ENCODE measurements around the gene WWOX. TPM values are rescaled to one million over a fixed set of nuclear protein-coding genes. Genes with fewer than 3 reads are reported as not detected.

WWOX gene
- total and polyA plus RNA-seq, 2 of the 8 experiments (the other 6 are each of a cell fraction or from before 2014, with no cell fraction given) = 5.4 to 16.7 TPM

- H2BK120ac ChIP-seq (replicated peaks; ENCODE audit: low read depth, low read length) = no peak overlapping the region
- H4K91ac ChIP-seq (replicated peaks; ENCODE audit: insufficient read length, low read length) = no peak overlapping the region
- POLR2A ChIA-PET (ENCODE audit: partially characterized antibody) = no interaction called here
- no peak overlapping the region for H2AFZ ChIP-seq (ENCODE audit: low read length)
- no peak overlapping the region for H3K4ac ChIP-seq (replicated peaks; ENCODE audit: insufficient read length, low read depth, low read length)
- H3K79me1 ChIP-seq (ENCODE audit: low read depth, low read length) = no peaks in the 10 kb centered on the region
- no peaks in the 10 kb centered on the region for H3K36me3 ChIP-seq (ENCODE audit: control insufficient read depth in 2 of 4, insufficient read depth in 4 of 4, low read length in 3 of 4)
- no peak overlapping the region for H2BK15ac ChIP-seq (ENCODE audit: low read length)
- FAIRE-seq (no peak), DNase-seq (ENCODE audit: low read depth in 1 of 2, low spot score in 2 of 2) (no peak)
- no peak overlapping the region for H2BK20ac ChIP-seq (ENCODE audit: low read length)
- no peak overlapping the region for H3K14ac ChIP-seq (ENCODE audit: insufficient read length)
- H3K23ac ChIP-seq (ENCODE audit: insufficient read length) = no peak overlapping the region
- H3K9ac ChIP-seq (replicated peaks in 1 of 4; ENCODE audit: extremely low read depth in 1 of 4, low read depth in 3 of 4, low read length in 3 of 4) = no peak overlapping the region
- H3K56ac ChIP-seq (replicated peaks; ENCODE audit: insufficient read length, low read depth, low read length) = no peak overlapping the region
- H3K4me2 ChIP-seq (ENCODE audit: insufficient read depth in 1 of 2, low read depth in 2 of 2, low read length in 2 of 2) = no peak overlapping the region
- no peak overlapping the region for H2AK5ac ChIP-seq (ENCODE audit: low read depth, low read length)
- H2BK12ac ChIP-seq (ENCODE audit: low read depth, low read length) = no peak overlapping the region
- no peaks in the 10 kb centered on the region for H3K4me1 ChIP-seq (replicated peaks in 1 of 4; ENCODE audit: control insufficient read depth in 3 of 4, insufficient read depth in 4 of 4, low read length in 3 of 4)
- H2BK5ac ChIP-seq (ENCODE audit: low read depth, low read length) = no peak overlapping the region
- H4K8ac ChIP-seq (ENCODE audit: extremely low read depth, insufficient read depth, low read length) = no peak overlapping the region
- H4K20me1 ChIP-seq (replicated peaks in 1 of 2; ENCODE audit: control insufficient read depth in 1 of 2, insufficient read depth in 2 of 2, low read length in 2 of 2) = no peaks in the 10 kb centered on the region
- 94% methylated on average over 5 of the region's 5 CpGs; no CpG with 5 or more reads in 1 of the 2 experiments for WGBS, 2 experiments (ENCODE audit: extremely low coverage in 1 of 2, insufficient coverage in 1 of 2, insufficient read length in 1 of 2, insufficient replicate concordance in 2 of 2, low coverage in 1 of 2, low lambda C conversion rate in 2 of 2, missing lambda C conversion rate in 1 of 2)
- no peaks in the 10 kb centered on the region for H3K9me3 ChIP-seq (ENCODE audit: insufficient read depth in 2 of 2, low read depth in 1 of 2, low read length in 1 of 2)
- no peak overlapping the region for H4K5ac ChIP-seq (ENCODE audit: insufficient read length, low read depth, low read length)
- H3K23me2 ChIP-seq (ENCODE audit: low read depth, low read length) = no peaks in the 10 kb centered on the region
- no peak overlapping the region for H3K18ac ChIP-seq (ENCODE audit: extremely low read depth, low read length)
- H3K27ac ChIP-seq (ENCODE audit: low read depth, low read length) = no peak overlapping the region
- H3K4me3 ChIP-seq (ENCODE audit: extremely low read depth in 1 of 4, insufficient read depth in 2 of 4, low read depth in 3 of 4, low read length in 4 of 4) = no peak overlapping the region
- CTCF ChIA-PET (ENCODE audit: partially characterized antibody) = interaction anchor here (0.9 to 3.1 kb wide), 11 partner anchors 9 to 826 kb away, joined by 3 to 20 read pairs (median 3); partner anchors contain the start of gene WWOX
- peaks cover 3 to 13% (median 6%) of the 10 kb centered on the region in 4 experiments; a peak in 5 of 7 replicates for H3K27me3 ChIP-seq (replicated peaks in 1 of 4; ENCODE audit: control insufficient read depth in 3 of 4, extremely low read depth in 1 of 4, insufficient read depth in 3 of 4, low read length in 3 of 4)
- no peaks in the 10 kb centered on the region for H3K79me2 ChIP-seq (ENCODE audit: control insufficient read depth in 1 of 2, insufficient read depth in 2 of 2, low read length in 2 of 2)
- no peak for TF ChIP-seq KDM5A (IDR thresholded peaks at IDR 0.05; ENCODE audit: low read length)
- no peak for TF ChIP-seq NRF1 (IDR thresholded peaks at IDR 0.05; ENCODE audit: low read depth, low read length)
- TF ChIP-seq CTBP2 (IDR thresholded peaks at IDR 0.05; ENCODE audit: borderline replicate concordance, insufficient read depth, insufficient read length, low read length) = no peak
- TF ChIP-seq EP300 (IDR thresholded peaks at IDR 0.05; ENCODE audit: borderline replicate concordance in 1 of 2, low read depth in 2 of 2, low read length in 2 of 2) = no peak
- TF ChIP-seq POLR2A (IDR thresholded peaks at IDR 0.05; ENCODE audit: control extremely low read depth in 1 of 2, low read depth in 2 of 2, low read length in 2 of 2) = no peak
- TF ChIP-seq HDAC2 (IDR thresholded peaks at IDR 0.05; ENCODE audit: borderline replicate concordance in 1 of 2, low read depth in 2 of 2, low read length in 2 of 2) = no peak
- no peak for TF ChIP-seq SRF (IDR thresholded peaks at IDR 0.05; ENCODE audit: low read depth, low read length)
- TF ChIP-seq POU5F1 (IDR thresholded peaks at IDR 0.05; ENCODE audit: low read depth, low read length) = no peak
- no peak for TF ChIP-seq ATF2 (IDR thresholded peaks at IDR 0.05; ENCODE audit: low read length)
- no peak for TF ChIP-seq E2F6 (IDR thresholded peaks at IDR 0.05)
- no peak for TF ChIP-seq SAP30 (IDR thresholded peaks at IDR 0.05; ENCODE audit: insufficient read depth, insufficient replicate concordance, low read length)
Measured at GRCh38 chr16:78060809-78061208, 38.6 kb upstream of the WWOX start.

Data from H1 (cell line).